Glomerular visceral epithelial cell (primary cell): ENCODE measurements around the gene PACSIN2.
"Not testable (repeated sequence)": the region's sequence is repeated elsewhere in the genome, so short reads cannot be mapped to it uniquely, and the experiment has no call there.

Experiments
- DNase-seq: peaks from one replicate; pipeline ENCODE4 v3.0.0-alpha.2; 2016; ENCODE audit errors: extremely low spot score

Gene PACSIN2

DNA sequence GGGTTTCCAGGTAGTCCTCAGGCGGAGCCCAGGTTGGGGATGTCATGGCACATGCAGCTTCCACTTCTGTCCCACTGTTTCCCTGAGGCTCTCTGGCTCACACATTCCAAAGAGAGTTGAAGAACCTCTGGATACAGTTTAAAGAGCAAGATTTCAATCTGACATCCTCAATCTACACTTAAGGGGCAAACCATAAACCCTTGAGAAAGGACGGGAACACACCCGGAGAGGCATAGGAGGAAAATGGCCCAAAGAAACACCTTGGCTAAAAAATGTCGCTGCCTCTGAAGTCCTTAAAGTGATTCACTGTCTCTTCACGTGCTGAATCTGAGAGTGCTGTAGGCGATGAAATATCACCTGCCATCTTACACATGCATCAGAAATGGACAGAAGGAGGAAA lies 87.0 kb downstream of the PACSIN2 start:
- DNase-seq = no peak

DNA sequence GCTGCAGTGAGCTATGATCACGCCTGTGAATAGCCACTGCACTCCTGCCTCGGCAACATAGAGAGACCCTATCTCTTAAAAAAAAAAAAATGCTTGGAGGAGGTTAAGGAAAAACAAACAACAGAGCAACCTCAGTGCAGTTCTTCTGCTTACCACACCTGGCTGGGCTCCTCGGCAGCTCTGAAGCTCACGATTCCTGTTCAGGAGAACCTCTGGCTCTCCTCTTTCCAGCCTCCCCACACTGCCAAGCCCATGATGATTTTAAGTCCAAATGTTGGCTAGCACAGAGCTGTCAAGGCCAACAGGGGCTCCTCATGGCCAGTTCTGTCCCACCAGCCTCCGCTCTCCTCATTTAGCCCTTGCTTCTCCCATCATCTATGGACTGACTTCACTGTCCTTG lies 88.2 kb downstream of the PACSIN2 start:
- DNase-seq = no peak

DNA sequence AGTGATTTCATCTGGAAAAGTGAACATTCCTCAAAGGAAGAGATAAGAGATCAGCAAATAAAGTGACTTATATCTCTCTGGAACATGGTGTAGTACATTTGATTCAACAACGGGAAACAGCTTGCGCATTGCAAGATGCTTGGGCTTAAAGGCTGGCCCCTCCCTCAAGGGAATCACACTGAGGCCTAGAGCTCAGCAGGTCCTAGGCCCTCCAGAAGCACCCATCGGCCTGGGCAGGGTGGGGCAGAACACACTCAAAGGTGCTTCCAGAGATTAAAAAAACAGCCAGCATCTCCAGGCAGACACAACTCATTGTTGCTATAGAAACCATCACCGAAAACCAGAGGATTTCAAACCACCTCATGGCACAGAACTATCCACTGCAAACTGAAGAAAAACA lies 88.8 kb downstream of the PACSIN2 start:
- no peak for DNase-seq

DNA sequence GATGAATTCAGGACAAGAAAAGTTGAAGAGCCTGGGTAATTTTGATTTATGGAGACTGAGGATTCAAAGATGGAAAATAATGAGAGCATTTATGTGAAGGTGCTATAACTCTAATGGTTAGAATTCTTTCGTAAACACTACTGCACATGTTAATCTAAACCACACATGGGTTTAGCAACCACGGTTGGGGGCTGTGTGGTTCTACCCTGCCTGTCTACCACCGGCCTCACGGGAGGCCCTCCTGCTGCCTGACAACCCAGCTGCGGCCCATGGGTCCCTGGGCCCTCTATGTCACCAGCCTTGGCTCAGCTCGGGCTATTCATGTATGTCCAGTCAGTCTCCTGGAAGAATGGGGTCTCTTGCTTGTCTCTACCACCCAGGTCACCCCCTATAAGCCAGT lies 89.4 kb downstream of the PACSIN2 start:
- DNase-seq = no peak

DNA sequence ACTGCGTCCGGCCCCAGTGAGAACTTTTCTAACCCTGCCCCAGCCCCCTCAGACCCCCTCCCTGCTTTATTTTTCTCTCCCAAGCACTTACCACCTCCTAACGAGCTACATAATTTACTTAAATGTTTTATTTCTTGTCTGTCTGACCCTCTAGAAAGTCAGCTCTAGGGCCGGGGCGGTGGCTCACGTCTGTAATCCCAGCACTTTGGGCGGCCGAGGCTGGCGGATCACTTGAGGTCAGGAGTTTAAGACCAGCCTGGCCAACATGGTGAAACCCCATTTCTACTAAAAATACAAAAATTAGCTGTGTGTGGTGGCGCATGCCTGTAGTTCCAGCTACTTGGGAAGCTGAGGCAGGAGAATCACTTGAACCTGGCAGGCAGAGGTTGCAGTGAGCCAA lies 89.9 kb downstream of the PACSIN2 start:
- not testable (repeated sequence) for DNase-seq

DNA sequence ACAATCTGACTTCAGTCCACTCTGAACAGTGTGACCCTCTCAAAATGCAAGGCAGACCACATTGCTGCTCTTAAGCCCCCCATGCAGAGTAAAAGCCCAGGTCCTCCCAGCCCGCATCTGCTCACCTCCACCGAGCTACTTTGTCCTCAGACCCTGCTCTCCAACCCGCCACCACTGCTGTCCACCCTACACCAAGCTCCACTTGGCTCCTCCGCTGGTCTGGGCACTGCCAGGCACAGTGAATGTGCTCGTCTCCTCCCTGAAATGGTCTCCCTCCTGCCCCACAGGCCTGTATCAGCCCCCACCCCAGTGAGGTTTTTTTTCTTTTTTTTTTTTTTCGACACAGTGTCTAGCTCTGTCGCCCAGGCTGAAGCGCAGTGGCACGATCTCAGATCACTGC lies 90.5 kb downstream of the PACSIN2 start:
- no peak for DNase-seq

DNA sequence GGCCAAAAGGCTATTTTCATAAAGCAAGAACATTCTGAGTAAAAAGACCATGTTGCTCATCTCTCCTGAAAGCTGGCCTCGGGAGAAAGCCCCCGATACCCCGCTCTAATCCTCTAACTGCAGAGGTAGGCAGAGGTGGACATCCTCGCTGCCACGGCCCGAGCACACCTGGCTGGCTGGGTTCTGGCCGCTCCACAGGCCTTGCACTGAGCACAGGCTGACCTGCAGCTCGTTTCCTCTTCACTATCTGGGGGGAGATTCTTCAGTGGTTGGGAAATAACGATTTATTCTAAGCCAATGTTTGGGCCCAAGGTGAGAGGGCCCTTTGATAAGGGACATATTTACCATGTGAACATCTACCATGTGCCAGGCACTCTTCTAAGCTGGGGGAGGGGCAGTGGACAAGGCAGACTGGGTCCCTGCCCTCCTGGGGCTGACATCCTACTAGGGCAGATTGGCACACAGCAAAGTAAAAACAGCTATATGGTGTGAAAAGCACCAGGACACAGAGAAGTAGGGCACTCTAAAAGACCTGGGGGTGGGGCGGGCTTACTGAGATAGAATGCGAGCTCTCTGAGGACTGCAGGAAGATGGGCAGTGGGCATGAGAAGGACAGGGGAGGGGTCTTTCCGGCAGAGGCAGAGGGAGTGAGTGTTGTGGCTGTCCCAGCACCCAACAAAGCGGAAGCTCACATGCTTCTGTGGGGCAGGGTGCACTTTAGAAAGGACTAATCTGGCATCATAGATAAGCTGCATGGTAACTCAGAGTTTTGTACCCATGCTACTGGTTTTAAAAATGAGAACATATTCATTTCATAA lies 92.4 kb downstream of the PACSIN2 start:
- DNase-seq = no peak

DNA sequence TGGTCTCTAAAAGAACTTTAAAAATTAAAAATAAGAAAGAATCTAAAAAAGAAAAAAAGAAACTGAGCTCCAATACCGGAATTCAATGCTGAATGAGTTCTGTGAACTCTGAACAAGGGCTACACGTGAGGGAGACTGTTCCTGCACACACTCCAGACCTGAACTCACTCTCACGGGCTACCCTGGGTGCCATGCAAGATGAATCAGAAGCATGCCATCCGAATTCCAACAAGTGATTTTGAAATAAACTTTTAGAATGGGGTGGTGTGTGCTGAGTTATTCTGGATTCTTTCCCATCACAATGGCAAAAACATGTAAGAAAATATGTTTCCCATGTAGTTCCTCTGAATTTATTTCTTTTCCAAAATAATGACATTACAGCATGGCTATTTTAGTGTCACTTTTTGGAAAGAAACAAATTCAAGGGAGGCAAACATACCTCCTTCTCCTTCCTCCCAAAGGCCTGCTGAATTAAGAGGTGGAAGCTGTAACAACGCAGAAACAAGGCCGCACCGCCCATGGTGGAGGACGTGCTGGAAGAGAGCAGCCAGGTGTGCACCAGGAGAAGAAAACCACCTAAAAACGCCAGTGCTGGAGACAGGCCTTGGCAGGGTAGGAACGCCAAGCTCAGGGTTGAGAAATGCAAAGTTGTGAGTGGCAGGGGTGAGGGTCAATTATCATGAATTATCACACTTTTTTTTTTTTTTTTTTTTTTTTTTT lies 94.7 kb downstream of the PACSIN2 start:
- DNase-seq = peak; percentile 52

DNA sequence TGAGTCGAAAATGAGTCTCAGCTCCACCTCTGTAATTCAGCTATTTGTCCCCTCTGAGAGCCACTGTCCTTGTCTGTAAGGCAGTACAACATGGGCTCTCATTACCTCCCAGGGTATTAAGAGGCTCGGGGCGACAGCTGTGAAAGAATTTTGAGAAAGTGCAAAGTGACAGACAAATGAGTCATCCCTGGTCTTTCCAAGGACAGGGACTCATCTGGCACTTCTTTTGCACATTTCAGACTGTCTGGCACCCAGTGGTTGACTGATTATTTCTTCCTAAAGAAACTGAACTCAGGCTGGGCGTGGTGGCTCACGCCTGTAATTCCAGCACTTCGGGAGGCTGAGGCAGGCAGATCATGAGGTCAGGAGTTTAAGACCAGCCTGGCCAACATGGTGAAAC lies 95.8 kb downstream of the PACSIN2 start:
- DNase-seq = peak; percentile 17

DNA sequence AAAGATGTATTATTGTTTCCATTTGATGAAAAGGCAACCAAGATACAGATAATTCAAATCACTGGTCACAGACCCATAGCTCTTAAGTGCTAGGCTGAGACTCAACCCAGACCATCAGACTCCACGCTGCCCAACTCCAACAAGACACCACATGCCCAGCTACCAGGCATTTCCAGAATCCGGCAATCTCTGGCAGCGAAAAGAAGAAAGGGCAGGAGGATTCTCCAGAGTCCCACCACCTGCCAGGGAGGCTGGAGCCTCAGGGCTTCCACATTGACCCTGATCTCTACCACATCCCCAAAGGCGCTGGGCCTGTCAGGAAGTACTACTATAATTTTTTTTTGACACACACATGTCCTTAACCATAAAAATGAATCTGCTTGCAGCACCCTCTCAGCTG lies 96.4 kb downstream of the PACSIN2 start:
- no peak for DNase-seq

DNA sequence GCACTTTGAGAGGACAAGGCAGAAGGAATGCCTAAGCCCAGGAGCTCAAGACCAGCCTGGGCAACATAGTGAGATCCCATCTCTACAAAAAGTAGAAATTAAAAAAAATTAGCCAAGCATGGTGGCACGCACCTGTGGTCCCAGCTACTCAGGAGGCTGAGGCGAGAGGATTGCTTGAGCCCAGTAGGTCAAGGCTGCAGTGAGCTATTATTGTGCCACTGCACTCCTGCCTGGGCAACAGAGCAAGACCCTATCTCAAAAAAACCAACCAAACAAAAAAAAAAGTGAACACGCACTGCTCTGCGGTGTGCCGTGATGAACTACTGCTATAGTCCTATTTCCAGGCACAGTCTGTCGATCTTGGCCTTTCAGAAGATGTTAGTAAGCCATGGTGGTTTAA lies 97.6 kb downstream of the PACSIN2 start:
- not testable (repeated sequence) for DNase-seq

DNA sequence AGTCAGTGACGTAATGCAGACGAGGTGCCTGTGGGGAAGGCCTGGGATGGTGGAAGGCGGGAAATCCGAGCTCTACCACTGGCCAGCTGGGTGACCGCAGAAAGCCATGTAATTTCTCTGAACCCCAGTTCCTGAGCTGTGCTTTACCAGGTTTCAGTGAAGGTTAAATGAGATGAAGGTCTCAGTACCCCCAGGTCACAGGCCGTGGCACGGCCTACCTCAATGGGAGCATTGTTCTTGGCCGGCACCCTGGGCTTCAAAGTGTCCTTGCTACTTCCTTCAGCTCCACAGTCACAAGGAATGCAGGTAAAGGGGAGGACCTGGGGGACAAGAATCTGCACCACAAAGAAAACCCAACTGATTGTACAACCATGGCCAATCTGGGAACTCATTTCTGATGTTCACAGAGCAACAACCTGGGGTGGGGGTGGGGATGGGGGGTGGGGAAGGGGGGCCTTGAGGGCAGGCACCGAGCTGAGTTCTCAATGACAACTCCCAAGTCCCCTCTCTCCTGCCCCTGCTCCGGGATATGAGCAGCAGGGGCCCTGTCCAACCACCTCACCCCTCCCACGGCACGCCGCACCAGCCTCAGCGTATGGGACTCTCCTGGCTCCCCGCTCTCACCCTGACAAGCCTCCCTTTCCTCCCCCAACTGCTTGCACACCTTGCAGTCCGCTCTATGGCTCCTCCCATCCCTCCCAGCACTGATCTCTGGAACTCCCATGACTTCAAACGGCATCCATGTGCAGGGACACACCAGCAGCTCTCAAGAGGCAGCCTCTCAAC lies 98.8 kb downstream of the PACSIN2 start:
- no peak for DNase-seq

DNA sequence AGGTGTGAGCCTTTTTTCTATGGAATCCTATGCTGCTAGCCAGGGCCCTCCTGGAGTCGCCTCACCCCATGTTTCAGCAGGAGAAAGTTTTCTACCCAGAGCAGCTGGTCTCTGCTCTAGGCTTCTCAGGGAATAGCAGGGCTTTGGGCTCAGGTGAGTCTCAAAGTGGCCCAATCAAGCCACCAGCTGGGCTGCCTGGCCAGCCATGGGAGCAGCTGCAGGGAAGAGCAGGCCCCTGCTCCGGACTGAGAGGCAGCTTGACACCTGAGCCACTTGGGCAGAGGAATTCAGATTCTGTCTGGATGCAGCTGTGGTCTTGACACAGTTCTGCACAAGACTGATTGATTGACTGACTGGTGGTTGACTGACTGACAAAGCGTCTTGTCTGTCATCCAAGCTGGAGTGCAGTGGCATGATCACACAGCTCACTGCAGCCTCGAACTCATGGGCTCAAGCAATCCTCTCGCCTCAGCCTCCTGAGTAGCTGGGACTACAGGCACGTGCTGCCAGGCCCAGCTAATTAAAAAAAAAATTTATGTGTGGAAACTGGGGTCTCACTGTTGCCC lies 100.4 kb downstream of the PACSIN2 start:
- DNase-seq = no peak

DNA sequence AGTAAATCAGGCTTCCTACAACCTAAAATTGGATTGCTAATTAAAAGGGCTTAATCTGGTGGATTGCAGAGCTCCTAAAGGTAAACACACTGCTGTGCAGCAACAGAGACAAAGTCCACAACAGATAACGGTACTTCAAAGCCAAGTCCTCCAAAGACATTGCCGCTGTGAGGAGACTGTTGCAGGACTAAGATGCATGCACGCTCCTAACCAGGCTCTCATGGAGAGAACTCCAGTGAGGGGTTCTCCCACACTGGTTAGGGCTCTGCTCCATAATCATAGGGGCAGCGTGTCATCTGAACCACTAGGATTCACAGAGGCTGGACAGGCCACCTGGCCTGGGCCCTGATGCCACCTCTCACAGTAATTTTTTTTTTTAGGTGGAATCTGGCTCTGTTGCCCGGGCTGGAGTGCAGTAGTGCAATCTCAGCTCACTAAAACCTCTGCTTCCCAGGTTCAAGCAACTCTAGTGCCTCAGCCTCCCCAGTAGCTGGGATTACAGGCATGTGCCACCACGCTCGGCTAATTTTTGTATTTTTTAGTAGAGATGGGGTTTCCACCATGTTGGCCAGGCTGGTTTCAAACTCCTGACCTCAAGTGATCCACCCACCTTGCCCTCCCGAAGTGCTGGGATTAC lies 101.0 kb downstream of the PACSIN2 start:
- no peak for DNase-seq

DNA sequence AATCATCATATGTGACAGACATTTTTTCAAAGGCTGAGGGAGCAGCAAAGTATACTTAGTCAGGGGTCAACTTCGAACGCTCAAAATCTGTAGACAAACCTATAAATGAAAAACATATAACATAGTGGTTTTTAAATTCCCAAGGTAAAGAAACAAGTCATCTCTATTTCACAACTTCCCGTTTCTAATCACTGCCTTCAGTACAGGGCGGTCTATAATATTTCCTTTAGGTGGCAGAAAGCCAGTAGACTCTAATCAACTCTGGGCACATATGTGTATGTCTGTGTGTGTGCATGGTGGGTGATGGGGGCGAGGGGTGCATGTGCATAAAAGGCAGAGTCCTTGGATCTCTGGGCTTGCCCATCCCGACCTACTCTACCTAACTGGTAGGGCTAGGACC lies 102.9 kb downstream of the PACSIN2 start:
- DNase-seq = no peak

DNA sequence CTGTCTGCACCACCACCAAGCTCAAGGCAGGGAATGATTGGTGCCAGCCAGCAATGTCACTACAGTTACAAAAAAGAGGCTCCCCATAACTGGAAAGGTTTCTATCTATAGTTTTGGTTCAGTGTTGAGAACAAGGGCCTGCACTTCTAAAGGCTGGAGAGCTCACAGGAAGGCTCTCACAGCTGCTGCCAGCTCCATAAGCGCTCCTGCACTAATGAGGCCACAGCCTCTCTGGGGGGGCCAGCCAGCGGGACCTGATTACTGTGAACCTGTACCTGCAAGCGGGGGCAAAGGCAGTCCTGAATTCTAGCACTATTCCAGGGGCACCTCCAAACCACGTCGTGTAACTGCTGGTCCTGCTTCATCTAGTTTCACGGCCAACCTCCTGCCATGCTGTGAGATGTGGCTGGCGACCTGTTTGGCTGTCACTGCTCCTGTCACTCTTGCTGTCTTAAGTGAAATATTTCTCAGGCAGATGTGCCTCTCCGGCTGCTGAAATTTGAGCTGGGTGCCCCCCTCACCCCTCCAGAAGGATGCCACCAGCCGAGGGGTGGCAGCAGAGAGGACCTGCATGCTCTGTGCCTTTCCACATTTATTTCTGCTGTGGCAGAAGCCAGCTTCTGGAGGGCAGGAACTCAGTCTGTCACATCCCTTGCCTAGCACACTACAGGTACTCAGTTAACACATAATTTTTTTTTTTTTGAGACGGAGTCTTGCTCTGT lies 104.6 kb downstream of the PACSIN2 start:
- no peak for DNase-seq

DNA sequence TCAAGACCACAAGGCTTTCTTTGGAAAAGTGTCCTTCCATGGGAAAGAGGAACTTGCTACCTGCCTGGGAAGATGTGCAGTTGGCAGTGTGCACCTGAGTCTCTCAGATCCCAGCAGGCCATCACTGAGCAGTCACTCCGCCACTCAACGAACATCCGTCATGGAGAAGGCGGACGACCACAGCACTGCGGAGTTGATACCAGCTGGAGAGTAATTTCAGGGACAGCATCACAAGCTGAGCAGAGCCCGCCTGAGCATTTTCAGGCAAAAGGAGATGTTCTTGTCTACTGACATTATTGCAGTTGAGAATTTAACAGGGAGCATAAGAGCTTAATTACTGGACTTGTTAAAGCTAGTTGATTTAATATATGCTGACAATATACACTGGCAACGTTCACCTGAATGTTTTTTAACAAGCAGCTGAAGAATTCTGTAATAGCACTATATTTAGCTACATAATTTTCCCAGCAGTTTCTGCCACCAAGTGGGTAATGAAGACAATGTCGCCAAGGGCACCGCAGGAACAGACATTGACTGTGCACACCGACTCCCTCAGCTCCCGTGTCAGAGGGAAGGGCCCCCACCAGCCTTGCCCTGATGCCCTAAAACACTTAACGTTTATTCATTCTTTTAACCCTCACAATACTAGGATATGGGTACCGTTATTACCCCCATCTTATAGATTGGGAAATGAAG lies 105.4 kb downstream of the PACSIN2 start:
- DNase-seq = no peak

DNA sequence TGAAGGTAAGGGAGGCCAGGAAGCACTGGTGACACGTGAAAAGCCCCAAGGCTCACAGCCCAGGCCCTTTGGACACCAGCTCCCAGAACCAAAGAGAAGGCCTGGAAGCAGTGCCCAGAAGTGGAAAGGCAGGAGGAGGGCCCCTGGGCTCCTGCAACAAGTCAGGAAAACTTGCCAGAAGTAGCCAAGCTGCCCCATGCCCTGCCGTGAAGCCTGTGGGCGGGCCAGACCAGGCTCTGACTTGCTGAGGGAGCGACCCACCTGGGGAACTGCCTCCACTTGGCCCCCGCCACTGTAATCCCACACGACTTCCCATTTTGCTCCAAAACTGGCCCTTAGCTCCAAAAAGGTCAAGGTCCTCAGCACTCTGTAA lies 106.6 kb downstream of the PACSIN2 start:
- DNase-seq = no peak

DNA sequence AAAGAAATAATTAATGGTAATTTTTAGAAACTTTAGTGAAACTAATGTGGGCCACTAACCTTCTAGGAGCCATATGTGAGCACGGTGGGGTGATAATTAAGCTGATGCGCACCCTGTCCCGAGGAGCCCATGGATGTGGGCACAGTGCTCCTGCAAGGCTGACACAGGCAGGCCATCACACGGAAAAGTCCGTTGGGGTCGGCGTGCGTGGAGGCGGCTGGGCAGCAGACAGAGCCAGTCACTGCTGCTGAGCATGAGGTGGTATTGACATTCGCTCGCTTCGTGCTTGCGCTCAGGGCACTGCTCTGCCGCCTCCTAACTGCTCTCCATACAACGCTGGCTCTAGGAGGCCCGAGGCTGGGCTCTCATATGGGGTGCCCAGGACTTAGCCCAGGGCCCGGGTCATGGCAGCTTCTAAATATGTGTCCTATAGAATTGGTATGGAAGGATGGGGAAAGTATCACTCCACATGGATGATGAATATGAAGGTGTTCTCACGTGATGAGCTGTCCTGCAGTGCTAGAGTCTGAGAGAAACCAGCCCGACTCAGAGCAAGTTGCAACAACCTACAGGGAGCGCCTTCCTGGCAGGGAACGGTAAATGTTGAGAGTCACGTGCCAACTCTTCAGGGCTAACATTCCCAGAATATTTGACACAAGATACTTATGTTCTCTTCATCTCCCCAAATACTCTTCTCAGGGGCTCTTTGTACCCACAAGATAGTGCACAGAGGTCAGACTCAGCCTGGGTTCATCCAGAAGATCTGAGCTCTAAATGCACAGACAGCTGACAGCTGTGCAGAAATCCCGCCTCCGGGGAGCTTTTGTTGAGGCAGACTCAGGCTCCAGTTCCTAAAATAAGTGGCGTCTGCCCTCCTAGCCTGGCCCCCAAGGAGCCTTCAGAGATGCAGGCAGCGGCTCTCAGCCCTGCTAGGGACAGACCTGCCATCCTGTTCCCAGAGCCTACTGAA lies 107.3 kb downstream of the PACSIN2 start:
- no peak for DNase-seq
